ENCODE data around the gene PRR7.

The PRR7 gene

GRCh38 chr5:177453852-177454396 is 7.3 kb downstream of the PRR7 start:
- DNase-seq = peak in 1 of 2 experiments; percentile 73

- DNase-seq = peak; percentile 56 to 91
Observed at GRCh38 chr5:177454397-177455035, 7.9 kb downstream of the PRR7 start.

- peak; percentile 50 to 88 for DNase-seq
Observed at GRCh38 chr5:177455036-177455660, 8.5 kb downstream of the PRR7 start.

GRCh38 chr5:177455661-177456590 is 9.3 kb downstream of the PRR7 start:
- peak; percentile 78 to 93 for DNase-seq

GRCh38 chr5:177456591-177456964 is 10.0 kb downstream of the PRR7 start:
- no peak for DNase-seq

GRCh38 chr5:177456976-177457851 is 10.6 kb downstream of the PRR7 start:
- DNase-seq = peak; percentile 94 to 95

GRCh38 chr5:177457852-177458681 is 11.5 kb downstream of the PRR7 start:
- no peak for DNase-seq

GRCh38 chr5:177458912-177459350 is 12.3 kb downstream of the PRR7 start:
- DNase-seq = peak in 1 of 2 experiments; percentile 40

- no peak for DNase-seq
Observed at GRCh38 chr5:177459357-177459756, 12.7 kb downstream of the PRR7 start.

- DNase-seq = no peak
Observed at GRCh38 chr5:177459819-177460628, 13.4 kb downstream of the PRR7 start.

- no peak for DNase-seq
Observed at GRCh38 chr5:177462021-177462670, 15.5 kb downstream of the PRR7 start.

- DNase-seq = no peak
Observed at GRCh38 chr5:177465044-177465443, 18.4 kb downstream of the PRR7 start.

GRCh38 chr5:177466861-177467260 is 20.2 kb downstream of the PRR7 start:
- DNase-seq = no peak

- DNase-seq = no peak
Observed at GRCh38 chr5:177467436-177467835, 20.8 kb downstream of the PRR7 start.

GRCh38 chr5:177468329-177468684 is 21.7 kb downstream of the PRR7 start:
- DNase-seq = no peak

GRCh38 chr5:177468685-177469628 is 22.3 kb downstream of the PRR7 start:
- DNase-seq = no peak

GRCh38 chr5:177469750-177470525 is 23.3 kb downstream of the PRR7 start:
- no peak for DNase-seq

Measured in NCI-H526 (cell line).